ENCODE data around the gene SLC6A17. TPM values are rescaled to one million over a fixed set of nuclear protein-coding genes. Genes with fewer than 3 reads are reported as not detected.

The SLC6A17 gene
- total RNA-seq, 1 donor from 2014 or later = not detected

GRCh38 chr1:110112143-110112542 lies 38.2 kb upstream of the SLC6A17 start, which contains the start of gene UBL4B:
TSS of gene UBL4B (plus strand) at chr1:110112443. CDS start at chr1:110112535, 92 bp downstream.
- Histone ChIP-seq H3K4me3 (no peak within 1 kb of the TSS), H3K27me3 (ENCODE audit: low read depth) (peaks cover 20% of the 10 kb centered on the region), H3K36me3 (no peaks in the 10 kb centered on the region), H3K27ac (no peak within 1 kb of the TSS), H3K4me1 (no peaks in the 10 kb centered on the region), H3K9me3 (no peaks in the 10 kb centered on the region)
- intact Hi-C loops (cut with DNase I) = no loop called here
- no peak for DNase-seq
- TF ChIP-seq CTCF (IDR thresholded peaks at IDR 0.05) = no peak
- no peak for ATAC-seq

- Histone ChIP-seq H3K36me3 (no peaks in the 10 kb centered on the region), H3K9me3 (no peaks in the 10 kb centered on the region), H3K27ac (no peak overlapping the region), H3K4me1 (no peaks in the 10 kb centered on the region), H3K27me3 (ENCODE audit: low read depth) (peaks cover 20% of the 10 kb centered on the region), H3K4me3 (no peak overlapping the region)
- DNase-seq (no peak), ATAC-seq (no peak)
- no peak for TF ChIP-seq CTCF (IDR thresholded peaks at IDR 0.05)
- intact Hi-C loops (cut with DNase I) = no loop called here
Observed at GRCh38 chr1:110112656-110113055, 37.6 kb upstream of the SLC6A17 start.

GRCh38 chr1:110113551-110113950 lies 36.7 kb upstream of the SLC6A17 start:
- H3K9me3 ChIP-seq = no peaks in the 10 kb centered on the region
- H3K27me3 ChIP-seq (ENCODE audit: low read depth) = peaks cover 20% of the 10 kb centered on the region
- H3K4me1 ChIP-seq = no peaks in the 10 kb centered on the region
- DNase-seq = no peak
- H3K27ac ChIP-seq = no peak overlapping the region
- intact Hi-C loops (cut with DNase I) = no loop called here
- H3K36me3 ChIP-seq = no peaks in the 10 kb centered on the region
- no peak for TF ChIP-seq CTCF (IDR thresholded peaks at IDR 0.05)
- no peak overlapping the region for H3K4me3 ChIP-seq
- ATAC-seq = no peak

DNA sequence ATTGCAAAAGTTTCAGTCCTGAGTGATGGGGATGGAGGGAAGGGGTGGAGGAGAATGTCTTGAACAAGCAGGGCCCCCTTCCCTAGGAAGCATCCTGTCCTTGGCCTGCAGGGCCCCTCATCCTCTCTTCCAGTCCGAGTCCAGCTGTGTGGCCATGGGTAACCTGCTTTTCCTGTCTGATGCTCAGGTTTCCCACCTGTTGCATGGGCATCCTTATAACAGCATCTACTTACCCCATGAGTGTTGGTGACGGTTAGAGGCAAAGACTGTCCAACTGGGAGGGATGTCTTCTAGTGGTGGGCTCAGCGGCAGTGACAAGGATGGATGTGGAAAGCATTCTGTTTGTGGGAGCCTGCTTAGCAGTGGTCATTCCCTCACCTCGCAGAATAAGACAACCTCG lies 36.1 kb upstream of the SLC6A17 start:
- Histone ChIP-seq H3K9me3 (no peaks in the 10 kb centered on the region), H3K36me3 (no peaks in the 10 kb centered on the region), H3K4me1 (no peaks in the 10 kb centered on the region), H3K27ac (no peak overlapping the region), H3K27me3 (ENCODE audit: low read depth) (peaks cover 20% of the 10 kb centered on the region), H3K4me3 (no peak overlapping the region)
- no peak for TF ChIP-seq CTCF (IDR thresholded peaks at IDR 0.05)
- no peak for ATAC-seq
- DNase-seq = no peak
- intact Hi-C loops (cut with DNase I) = no loop called here

DNA sequence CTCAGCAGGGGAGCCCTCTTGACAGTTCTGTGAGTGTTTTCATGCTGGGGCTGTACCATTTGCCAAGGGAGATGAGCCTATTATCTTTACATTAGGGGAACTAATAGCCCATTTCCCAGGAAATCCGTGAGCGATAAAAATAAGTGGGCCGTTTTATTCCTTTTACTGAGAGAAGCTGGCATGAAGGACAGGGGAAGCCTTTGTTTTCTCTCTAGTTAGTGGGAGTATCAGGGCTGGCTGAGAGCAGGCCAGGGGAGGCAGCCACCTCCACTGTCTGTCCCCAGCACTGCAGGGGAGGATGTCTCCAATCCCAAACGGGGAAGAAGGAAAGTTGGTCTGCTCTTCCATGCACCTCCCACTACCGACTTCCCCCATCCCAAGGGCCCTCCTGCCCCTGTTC lies 35.5 kb upstream of the SLC6A17 start:
- Histone ChIP-seq H3K27ac (no peak overlapping the region), H3K4me1 (no peaks in the 10 kb centered on the region), H3K9me3 (no peaks in the 10 kb centered on the region), H3K4me3 (no peak overlapping the region), H3K36me3 (no peaks in the 10 kb centered on the region), H3K27me3 (ENCODE audit: low read depth) (peaks cover 20% of the 10 kb centered on the region)
- ATAC-seq = no peak
- TF ChIP-seq CTCF (IDR thresholded peaks at IDR 0.05) = no peak
- DNase-seq = no peak
- intact Hi-C loops (cut with DNase I) = no loop called here
